HG03025 (cell line): ENCODE data around the gene MGME1.

Experiments used
- ATAC-seq: cut with Tn5 transposase; IDR thresholded peaks from one replicate; pipeline ENCODE4 v1.9.1; 2021; ENCODE audit warnings: mild to moderate bottlenecking, moderate library complexity; ENCODE audit not compliant: unreplicated experiment, low FRiP score

The MGME1 gene

DNA sequence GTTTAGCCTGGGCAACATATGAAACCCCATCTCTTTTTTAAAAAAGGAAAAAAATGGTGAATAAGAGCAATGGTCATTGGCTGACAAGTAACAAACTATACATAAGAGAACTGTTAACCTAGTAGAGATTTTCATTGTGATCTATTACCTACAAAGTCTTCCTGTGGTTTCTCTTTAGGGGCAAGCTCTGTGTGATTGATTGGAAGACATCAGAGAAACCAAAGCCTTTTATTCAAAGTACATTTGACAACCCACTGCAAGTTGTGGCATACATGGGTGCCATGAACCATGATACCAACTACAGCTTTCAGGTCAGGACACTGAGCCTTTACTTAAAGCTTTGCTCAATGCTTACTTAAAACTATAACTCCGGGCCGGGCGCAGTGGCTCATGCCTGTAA, 19.2 kb downstream of the MGME1 start:
- no peak for ATAC-seq

DNA sequence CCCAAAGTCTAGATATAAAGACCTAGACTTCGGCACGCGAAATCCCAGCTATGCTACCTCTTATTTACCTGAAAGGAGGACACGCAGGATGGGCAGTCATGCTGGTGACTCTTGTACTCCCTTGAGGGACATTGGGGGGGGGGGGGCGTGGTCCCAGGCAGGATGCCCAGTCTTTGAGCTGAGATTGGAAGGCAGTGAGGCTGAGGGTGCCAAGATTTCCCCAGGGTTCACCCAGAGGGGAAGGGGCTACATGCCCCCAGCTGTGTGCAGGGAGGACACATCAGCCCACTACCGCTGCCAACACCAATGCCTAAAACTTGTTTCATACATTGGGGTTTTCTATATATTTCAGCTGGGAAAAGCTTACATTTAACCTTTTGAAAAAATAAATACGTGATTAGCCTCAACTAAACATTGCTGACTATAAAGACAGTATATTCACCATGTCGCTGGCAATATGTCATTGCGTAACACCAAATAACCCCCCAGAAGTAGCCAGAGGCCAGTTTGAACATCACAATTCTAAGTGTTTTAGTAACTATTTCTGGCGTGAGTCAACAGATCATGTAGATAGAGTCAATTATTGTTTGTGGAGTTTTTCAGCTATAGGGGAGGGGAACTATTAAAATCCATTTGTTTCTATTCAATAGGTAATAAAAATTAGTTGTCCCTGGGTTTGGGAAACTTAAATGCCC, 21.6 kb downstream of the MGME1 start:
- no peak for ATAC-seq

DNA sequence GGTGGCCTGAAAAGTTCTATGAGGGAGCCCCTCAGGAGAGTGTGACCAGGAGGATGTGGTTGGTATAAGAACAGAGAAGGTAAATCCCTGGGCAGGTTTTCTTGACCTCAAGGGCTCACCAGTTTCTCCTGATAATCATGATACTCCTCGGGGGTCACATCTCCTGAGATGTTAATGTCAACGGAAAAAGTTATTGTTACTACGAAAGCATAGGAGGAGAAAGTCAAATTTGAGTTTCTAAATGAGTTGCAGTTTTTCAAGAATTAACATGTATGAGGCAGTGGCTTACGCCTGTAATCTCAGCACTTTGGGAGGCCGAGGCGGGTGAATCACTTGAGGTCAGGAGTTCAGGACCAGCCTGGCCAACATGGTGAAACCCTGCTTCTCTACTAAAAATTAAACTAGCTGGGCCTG, 23.4 kb downstream of the MGME1 start:
- no peak for ATAC-seq

DNA sequence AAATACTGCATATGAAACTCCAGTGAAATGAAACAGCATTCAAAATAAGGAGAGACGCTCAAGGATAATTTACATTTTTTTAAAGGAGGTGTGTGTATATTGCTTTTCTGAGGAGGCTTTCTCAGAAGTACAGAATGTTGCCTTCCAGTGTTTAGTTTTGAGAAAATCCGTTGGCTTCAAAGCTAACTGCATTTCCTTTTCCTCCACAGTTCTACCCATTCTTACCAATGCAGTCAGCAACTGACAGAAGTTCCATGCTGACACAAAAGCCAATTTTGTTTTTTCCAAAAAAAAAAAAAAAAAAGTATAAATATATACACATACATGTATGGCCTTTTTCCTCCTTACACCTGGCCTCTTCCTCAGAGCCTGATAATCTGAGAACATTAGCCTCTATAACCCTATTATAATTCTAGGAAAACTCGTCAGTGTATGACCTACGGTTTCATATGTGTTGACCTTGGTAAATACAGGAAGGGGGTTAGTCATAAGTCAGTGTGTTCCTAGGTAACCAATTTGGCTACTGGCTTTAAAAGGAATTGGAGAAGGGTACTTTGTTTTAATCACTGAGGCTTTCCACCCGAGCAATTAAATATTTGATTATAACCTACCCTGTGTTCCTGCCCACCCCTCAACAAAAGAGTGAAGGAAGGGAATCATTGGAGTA, 24.2 kb downstream of the MGME1 start:
- ATAC-seq: no peak

DNA sequence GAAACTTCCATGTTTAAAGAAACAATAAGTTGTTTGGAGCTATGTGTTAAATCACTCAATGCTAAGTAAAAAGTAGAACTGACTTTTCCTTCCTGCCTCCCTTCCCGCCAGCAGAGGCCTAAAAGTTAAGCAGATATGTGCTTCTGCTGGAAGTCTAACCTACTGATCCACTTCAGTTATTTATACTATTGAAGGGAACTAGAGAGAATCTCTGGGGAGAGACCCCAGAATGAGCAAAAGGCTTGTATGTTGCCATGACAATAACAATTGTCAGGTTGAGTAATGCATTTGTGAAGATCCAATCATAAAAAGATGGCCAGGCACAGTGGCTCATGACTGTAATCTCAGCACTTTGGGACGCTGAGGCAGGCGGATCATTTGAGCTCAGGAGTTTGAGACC, 24.7 kb downstream of the MGME1 start:
- no peak for ATAC-seq

GRCh38 chr20:17995967-17996819, 27.4 kb downstream of the MGME1 start:
- ATAC-seq: no peak

DNA sequence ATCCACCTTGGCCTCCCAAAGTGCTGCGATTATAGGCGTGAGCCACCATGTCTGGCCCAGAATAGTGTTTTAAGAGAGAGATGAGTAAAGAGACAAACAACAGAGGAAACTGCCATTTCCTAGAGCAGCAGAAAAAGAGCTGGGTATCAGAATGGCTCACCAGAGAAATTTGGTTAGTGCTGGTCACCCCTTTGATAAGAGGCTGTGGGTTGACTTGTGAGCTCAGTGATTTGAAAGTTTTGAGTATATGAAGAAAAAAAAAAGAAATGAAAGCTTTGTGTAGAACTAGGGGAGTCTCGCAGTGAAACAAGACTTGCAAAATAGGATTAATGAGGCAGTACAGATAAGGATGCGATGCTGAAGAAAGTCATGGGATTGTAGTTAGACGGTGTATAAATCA, 29.6 kb downstream of the MGME1 start:
- no peak for ATAC-seq

DNA sequence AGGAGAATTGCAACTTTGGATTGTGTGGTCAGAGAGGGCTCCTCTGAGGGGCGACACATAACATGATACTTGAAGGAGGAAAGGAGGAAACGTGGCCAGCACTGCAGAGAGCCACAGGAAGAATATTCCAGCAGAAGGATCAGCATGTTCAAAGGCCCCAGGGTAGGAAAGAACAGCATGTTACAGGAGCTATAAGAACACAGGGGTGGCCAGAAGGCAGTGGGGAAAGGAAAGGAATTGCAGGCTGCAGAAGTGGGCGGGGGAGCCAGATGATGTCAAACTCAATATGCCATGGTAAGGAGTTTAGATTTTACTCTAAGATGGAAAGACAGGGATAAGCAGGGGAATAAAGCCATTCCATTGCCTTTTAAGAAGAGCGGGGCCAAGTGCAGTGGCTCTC, 30.7 kb downstream of the MGME1 start:
- ATAC-seq: no peak

- ATAC-seq: no peak
Measured at GRCh38 chr20:18001131-18001921, 32.5 kb downstream of the MGME1 start.

GRCh38 chr20:18003897-18004296, 35.1 kb downstream of the MGME1 start:
- ATAC-seq: no peak

GRCh38 chr20:18004384-18005031, 35.7 kb downstream of the MGME1 start:
- ATAC-seq: no peak

- ATAC-seq: peak; percentile 95
Measured at GRCh38 chr20:18005170-18005989, 36.6 kb downstream of the MGME1 start.

GRCh38 chr20:18005990-18006364, 37.2 kb downstream of the MGME1 start:
- no peak for ATAC-seq

DNA sequence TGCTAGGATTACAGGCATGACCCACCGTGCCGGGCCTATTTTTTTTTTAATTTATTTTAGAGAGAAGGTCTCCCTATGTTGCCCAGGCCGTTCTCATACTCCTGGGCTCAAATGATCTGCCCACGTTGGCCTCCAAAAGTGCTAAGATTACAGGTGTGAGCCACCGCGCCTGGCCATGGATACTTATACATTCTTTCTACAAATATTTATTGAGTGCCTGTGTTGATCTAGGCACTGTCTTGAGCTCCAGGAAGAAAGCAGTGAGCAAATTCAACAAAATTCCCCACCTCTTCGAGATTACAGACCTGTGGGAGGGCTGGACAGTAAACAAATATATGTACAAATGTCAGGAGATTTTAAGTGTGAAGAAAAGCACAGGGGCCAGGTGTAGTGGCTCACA, 37.9 kb downstream of the MGME1 start:
- ATAC-seq: no peak

GRCh38 chr20:18007534-18008292, 38.9 kb downstream of the MGME1 start:
- ATAC-seq: no peak

DNA sequence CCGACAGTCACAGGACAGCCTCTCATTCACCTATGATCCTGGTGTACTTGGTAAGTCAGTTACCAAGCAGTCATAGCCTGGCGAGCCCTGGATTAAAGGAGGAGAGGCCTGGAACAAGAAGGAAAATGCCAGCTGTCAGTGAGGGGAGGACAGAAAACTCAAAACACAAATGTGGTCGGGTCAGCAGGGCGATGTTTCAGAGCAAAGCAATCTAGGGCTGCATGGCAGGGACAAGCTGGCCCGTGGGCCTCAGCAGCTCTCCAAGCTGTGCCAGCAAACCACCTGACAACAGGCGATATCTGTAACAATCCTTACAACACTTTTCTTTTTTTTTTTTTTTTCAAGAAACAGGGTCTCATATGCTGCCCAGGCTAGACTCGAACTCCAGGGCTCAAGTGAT, 40.3 kb downstream of the MGME1 start:
- no peak for ATAC-seq

- ATAC-seq: no peak
Measured at GRCh38 chr20:18011482-18011881, 42.7 kb downstream of the MGME1 start.

DNA sequence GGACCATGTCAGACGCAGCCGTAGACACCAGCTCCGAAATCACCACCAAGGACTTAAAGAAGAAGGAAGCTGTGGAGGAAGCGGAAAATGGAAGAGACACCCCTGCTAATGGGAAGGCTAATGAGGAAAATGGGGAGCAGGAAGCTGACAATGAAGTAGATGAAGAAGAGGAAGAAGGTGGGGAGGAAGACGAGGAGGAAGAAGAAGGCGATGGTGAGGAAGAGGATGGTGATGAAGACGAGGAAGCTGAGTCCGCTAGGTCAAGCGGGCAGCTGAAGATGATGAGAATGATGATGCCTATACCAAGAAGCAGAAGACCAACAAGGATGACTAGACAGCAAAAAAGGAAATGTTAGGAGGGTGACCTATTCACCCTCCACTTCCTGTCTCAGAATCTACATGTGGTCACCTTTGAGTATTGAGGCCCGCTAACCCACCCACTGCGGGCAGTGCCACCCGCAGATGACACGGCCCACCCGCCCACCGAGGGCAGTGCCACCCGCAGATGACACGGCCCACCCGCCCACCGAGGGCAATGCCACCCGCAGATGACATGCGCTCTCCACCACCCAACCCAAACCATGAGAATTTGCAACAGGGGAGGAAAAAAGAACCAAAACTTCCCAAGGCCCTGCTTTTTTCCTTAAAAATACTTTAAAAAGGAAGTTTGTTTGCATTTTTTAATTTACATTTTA, 43.3 kb downstream of the MGME1 start:
- no peak for ATAC-seq
